ENCODE data around the gene TIMP2.

- TF ChIP-seq CTCF (IDR thresholded peaks at IDR 0.05; ENCODE audit: poor library complexity, severe bottlenecking) (no peak), EP300 (conservative IDR thresholded peaks at IDR 0.05; ENCODE audit: poor library complexity, severe bottlenecking) (no peak), POLR2AphosphoS5 (IDR thresholded peaks at IDR 0.05) (no peak), EZH2 (IDR thresholded peaks at IDR 0.05; ENCODE audit: borderline replicate concordance, insufficient read depth, low read length, poor library complexity, severe bottlenecking) (no peak), RAD21 (conservative IDR thresholded peaks at IDR 0.05) (no peak), REST (IDR thresholded peaks at IDR 0.05; ENCODE audit: borderline replicate concordance) (no peak)
Measured at GRCh38 chr17:78857266-78857665, 67.9 kb downstream of the TIMP2 start.
